OCI-LY1 (cell line): ENCODE results near the gene SPAG9.

Experiments
- H2AFZ ChIP-seq: fragments of 200-600 bp; sonication (generic), shearing (Covaris generic); 2 replicates; pipeline ENCODE4 v1.6.0; 2014; ENCODE audit warnings: antibody characterized with exemption, mild to moderate bottlenecking, low read length
- H3F3A ChIP-seq: fragments of 200-600 bp; sonication (generic), shearing (Covaris generic); 2 replicates; pipeline ENCODE4 v1.6.0; 2014; ENCODE audit warnings: mild to moderate bottlenecking, antibody characterized with exemption, low read length, moderate library complexity; ENCODE audit not compliant: insufficient read depth
- H3K27ac ChIP-seq: fragments of 200-600 bp; sonication (generic); 2 replicates; pipeline ENCODE4 v1.5.1; 2014; ENCODE audit warnings: low read length, mixed run types, mild to moderate bottlenecking, low read depth; ENCODE audit not compliant: poor library complexity, severe bottlenecking
- H3K27me3 ChIP-seq: fragments of 200-600 bp; sonication (generic); 2 replicates; pipeline ENCODE4 v1.6.0; 2014; ENCODE audit warnings: antibody characterized with exemption, mild to moderate bottlenecking, low read length, moderate library complexity; ENCODE audit not compliant: insufficient read depth
- H3K36me3 ChIP-seq: fragments of 200-600 bp; sonication (generic); 2 replicates; pipeline ENCODE4 v1.6.1; 2014; ENCODE audit warnings: mild to moderate bottlenecking, antibody characterized with exemption, low read length, moderate library complexity, mixed read lengths; ENCODE audit not compliant: insufficient read depth
- H3K4me1 ChIP-seq: fragments of 200-600 bp; sonication (generic); 2 replicates; pipeline ENCODE4 v1.5.1; 2014; ENCODE audit warnings: mild to moderate bottlenecking, low read length, moderate library complexity; ENCODE audit not compliant: insufficient read depth, severe bottlenecking
- H3K4me2 ChIP-seq: fragments of 200-600 bp; sonication (generic), shearing (Covaris generic); 2 replicates; pipeline ENCODE4 v1.6.1; 2014; ENCODE audit warnings: low read length
- H3K4me3 ChIP-seq: fragments of 200-600 bp; sonication (generic); 2 replicates; pipeline ENCODE4 v1.5.1; 2014; ENCODE audit warnings: low read length, low read depth, mild to moderate bottlenecking, mixed read lengths; ENCODE audit not compliant: poor library complexity, severe bottlenecking
- H3K79me2 ChIP-seq: fragments of 200-600 bp; shearing (Covaris generic); 2 replicates; pipeline ENCODE4 v1.6.1; 2016; ENCODE audit warnings: mixed run types, low read length, mixed read lengths; ENCODE audit not compliant: insufficient read depth
- H3K9ac ChIP-seq: fragments of 200-600 bp; sonication (generic), shearing (Covaris generic); 2 replicates; pipeline ENCODE4 v1.6.1; 2014; ENCODE audit warnings: mild to moderate bottlenecking, low read length, mixed read lengths
- H3K9me2 ChIP-seq: fragments of 200-600 bp; sonication (generic), shearing (Covaris generic); 2 replicates; pipeline ENCODE4 v1.6.1; 2014; ENCODE audit warnings: low read depth, mild to moderate bottlenecking, low read length, mixed read lengths
- H3K9me3 ChIP-seq: fragments of 200-600 bp; shearing (Covaris generic); 2 replicates; pipeline ENCODE4 v1.6.1; 2014; ENCODE audit warnings: low read length, mixed read lengths
- H4K20me1 ChIP-seq: fragments of 200-600 bp; sonication (generic), shearing (Covaris generic); 2 replicates; pipeline ENCODE4 v1.6.0; 2016; ENCODE audit warnings: mild to moderate bottlenecking, low read length; ENCODE audit not compliant: insufficient read depth
- CTCF ChIP-seq: fragments of 200-600 bp; sonication (generic), shearing (Covaris generic); IDR thresholded peaks from 2 replicates; pipeline ENCODE4 v1.5.1; 2017; ENCODE audit warnings: mild to moderate bottlenecking, antibody characterized with exemption, low read length, moderate library complexity, mixed read lengths
- EZH2 ChIP-seq: fragments of 200-600 bp; sonication (generic), shearing (Covaris generic); IDR thresholded peaks from 2 replicates; pipeline ENCODE4 v1.8.0; 2017; ENCODE audit warnings: borderline replicate concordance, mixed run types, mild to moderate bottlenecking, antibody characterized with exemption, low read length, moderate library complexity, mixed read lengths

SPAG9 gene

GRCh38 chr17:51161541-51161940 lies 40.9 kb upstream of the SPAG9 start:
- Histone ChIP-seq H3K4me2 (no peak overlapping the region), H3K79me2 (peaks cover 11% of the 10 kb centered on the region), H3K9ac (no peak overlapping the region), H3K9me3 (no peaks in the 10 kb centered on the region), H3K27me3 (no peaks in the 10 kb centered on the region), H3K4me1 (peaks cover 11% of the 10 kb centered on the region), H2AFZ (no peak overlapping the region), H3K9me2 (no peaks in the 10 kb centered on the region), H4K20me1 (no peaks in the 10 kb centered on the region), H3K36me3 (peaks cover 73% of the 10 kb centered on the region), H3K4me3 (no peak overlapping the region), H3F3A (no peaks in the 10 kb centered on the region), H3K27ac (no peak overlapping the region)
- no peak for TF ChIP-seq EZH2
- no peak for TF ChIP-seq CTCF

- Histone ChIP-seq H3F3A (no peaks in the 10 kb centered on the region), H3K79me2 (peaks cover 28% of the 10 kb centered on the region), H4K20me1 (no peaks in the 10 kb centered on the region), H3K27me3 (no peaks in the 10 kb centered on the region), H3K36me3 (peaks cover 84% of the 10 kb centered on the region), H3K4me3 (no peak overlapping the region), H3K27ac (no peak overlapping the region), H2AFZ (no peak overlapping the region), H3K4me1 (peaks cover 14% of the 10 kb centered on the region), H3K4me2 (no peak overlapping the region), H3K9me3 (no peaks in the 10 kb centered on the region), H3K9ac (no peak overlapping the region), H3K9me2 (no peaks in the 10 kb centered on the region)
- TF ChIP-seq CTCF = no peak
- no peak for TF ChIP-seq EZH2
These were observed 38.9 kb upstream of the SPAG9 start for GRCh38 chr17:51159604-51160003.

- Histone ChIP-seq H3K4me2 (peak overlapping the region; percentile 95), H3K9ac (no peak overlapping the region; the same call in 1 of the 2 replicates), H3K9me2 (no peaks in the 10 kb centered on the region), H3K36me3 (peaks cover 54% of the 10 kb centered on the region), H3F3A (no peaks in the 10 kb centered on the region), H3K4me1 (peaks cover 26% of the 10 kb centered on the region), H3K4me3 (no peak overlapping the region), H2AFZ (no peak overlapping the region), H3K9me3 (no peaks in the 10 kb centered on the region), H3K27ac (no peak overlapping the region), H3K27me3 (no peaks in the 10 kb centered on the region), H4K20me1 (no peaks in the 10 kb centered on the region), H3K79me2 (peaks cover 37% of the 10 kb centered on the region)
- TF ChIP-seq EZH2 (no peak), CTCF (no peak)
These were observed 34.7 kb upstream of the SPAG9 start for GRCh38 chr17:51155416-51155815.
